Measurements from ENCODE around the gene FRMD5.
A peak's percentile ranks its signal among the peaks of the same experiment; 100 is the strongest.
"Not testable (repeated sequence)": the region's sequence is repeated elsewhere in the genome, so short reads cannot be mapped to it uniquely, and the experiment has no call there.

The FRMD5 gene
- total RNA-seq: 0 to 3.9 (median 0) reads per million in 17 experiments

DNA sequence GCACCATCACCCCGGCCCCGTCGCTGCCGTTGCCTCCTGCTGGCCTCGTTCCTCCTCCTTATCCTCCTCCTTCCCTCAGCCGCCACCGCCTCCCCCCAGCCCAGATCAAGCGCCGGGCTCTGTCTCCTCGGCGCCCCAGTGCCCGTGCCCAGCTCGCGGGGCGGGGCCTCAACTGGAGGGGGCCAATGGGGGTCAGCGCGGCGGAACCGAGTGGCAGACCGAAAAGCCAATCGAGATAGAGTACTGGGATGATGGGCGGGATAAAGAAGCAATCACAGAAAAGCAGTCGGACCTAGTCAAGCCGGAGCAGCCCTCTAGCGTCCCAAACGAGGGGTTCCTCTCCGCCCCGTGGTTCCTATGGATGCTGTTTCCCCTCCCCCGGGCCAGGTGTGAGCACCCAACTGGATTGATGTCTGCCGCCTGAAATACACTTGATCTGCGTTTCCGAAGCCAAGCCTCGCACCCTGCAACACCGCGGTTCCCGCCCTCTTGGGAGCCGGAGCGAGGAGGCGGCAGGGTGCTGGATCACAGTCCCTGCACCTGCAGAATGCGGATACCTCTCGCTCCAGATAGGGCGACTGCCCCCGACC, at the start of gene FRMD5:
Gene FRMD5, minus strand, starts transcription at position 121 of the 590 bp plus-strand sequence.
- peak; percentile 78 to 88 (median 86) for DNase-seq

DNA sequence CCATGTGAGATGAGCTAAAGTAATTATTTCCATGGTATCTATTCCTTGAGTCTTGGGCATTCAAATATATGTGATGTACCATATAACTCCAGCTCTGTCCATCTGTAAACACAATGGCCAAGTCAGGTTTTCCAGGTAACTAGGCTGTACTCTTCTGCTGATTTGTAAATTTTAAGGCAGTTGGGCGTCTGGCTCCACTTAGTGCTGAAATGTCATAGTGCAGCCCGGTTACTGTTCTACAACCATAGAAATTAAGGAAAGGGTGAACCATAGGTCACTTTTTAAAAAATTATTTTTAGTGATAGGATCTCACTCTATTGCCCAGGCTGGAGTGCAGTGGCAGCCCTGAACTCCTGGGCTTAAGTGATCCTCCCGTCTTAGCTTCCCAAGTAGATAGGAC, 48.8 kb upstream of the FRMD5 start:
- DNase-seq: no peak

DNA sequence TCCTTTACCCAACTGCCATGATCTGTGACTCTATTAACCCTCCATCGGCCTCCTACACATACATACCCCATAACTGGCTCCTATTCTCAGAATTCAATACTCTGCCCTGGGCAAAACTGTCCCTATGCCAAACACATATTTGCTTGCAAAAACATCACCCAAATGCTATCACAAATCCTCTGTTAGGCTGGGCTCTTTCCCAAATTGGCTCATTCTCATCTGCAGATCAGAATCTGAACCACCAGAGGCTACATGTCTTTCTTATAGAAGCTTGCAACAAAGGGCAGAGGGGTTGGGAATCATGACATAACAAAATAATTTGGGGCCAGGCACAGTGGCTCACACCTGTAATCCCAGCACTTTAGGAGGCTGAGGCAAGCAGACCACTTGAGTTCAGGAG, 48.1 kb upstream of the FRMD5 start:
- DNase-seq: no peak

DNA sequence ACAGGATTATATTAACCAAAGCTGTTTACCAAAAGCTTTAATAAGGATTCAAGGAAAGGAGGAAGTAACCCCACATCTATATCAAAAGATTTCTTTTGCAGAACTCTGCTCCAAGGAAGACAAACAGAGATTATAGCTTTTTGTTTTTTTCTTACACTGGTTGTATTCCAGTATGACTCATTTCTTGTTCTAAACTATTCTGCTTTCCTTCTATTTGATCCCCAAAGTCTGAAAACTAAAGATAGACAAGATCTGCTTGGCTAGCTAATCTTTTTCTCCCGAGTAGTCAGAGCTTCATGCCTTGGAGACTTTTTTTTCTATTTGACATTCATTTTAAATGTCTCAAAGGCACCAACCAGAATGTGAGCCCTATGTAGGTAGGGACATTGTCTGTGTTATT, 36.8 kb upstream of the FRMD5 start:
- DNase-seq: no peak

DNA sequence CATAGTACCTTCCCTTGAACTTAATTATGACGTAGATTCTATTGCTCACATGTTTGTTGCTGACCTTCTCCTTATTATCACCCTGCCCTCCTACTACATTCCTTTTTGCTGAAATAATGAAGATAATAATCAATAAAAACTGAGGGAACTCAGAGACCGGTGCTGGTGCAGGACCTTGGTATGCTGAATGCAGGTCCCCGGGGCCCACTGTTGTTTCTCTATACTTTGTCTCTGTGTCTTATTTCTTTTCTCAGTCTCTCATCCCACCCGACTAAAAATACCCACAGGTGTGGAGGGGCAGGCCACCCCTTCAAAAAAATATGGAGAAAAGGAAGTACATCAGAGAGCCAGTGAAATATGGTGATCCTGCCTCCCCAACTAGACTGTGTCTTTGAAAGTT, 34.2 kb upstream of the FRMD5 start:
- not testable (repeated sequence) for DNase-seq

DNA sequence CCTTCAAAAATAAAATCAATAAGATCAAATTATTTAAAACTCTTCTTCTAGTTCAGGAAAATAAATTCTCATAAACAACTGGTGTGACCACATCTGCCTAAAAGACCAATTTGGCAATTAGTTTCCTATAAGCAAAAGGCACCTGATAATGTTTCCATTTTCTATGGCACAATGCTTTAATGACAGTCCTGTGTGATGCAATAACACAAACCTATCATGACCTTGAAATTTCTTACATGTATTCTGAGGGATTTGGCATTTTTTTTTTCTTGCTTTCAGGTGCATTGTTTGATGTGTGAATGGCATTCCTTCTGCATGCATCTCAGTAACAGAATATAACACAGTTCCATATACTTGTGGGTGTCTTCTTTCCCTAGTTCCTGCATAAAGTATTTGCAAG, 32.5 kb upstream of the FRMD5 start:
- DNase-seq: no peak

DNA sequence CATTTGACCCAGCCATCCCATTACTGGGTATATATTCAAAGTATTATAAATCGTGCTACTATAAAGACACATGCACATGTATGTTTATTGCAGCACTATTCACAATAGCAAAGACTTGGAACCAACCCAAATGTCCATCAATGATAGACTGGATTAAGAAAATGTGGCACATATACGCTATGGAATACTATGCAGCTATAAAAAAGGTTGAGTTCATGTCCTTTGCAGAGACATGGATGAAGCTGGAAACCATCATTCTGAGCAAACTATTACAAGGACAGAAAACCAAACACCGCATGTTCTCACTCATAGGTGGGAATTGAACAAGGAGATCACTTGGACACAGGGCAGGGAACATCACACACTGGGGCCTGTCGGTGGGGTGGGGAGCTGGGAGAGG, 31.9 kb upstream of the FRMD5 start:
- DNase-seq: not testable (repeated sequence)

DNA sequence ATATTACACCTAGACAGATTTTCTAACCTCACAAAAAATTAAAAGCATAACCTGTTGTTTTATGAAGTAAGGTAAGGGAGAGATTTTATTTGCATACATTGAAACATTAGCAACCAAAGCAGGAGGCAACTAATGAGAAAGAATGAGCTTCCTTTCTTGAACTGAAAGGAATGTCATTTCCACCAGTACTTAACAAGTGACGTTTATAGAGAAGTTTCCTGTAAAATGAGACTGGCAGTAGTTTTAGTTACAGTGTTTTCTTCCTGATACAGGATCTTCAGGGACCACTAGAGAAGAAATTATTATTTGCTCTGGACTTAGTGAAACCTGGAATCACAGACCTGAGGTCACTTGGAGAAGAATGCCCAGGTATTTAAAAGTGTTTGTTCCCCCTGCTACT, 27.4 kb upstream of the FRMD5 start:
- peak in 1 of 4 experiments; percentile 2 for DNase-seq

DNA sequence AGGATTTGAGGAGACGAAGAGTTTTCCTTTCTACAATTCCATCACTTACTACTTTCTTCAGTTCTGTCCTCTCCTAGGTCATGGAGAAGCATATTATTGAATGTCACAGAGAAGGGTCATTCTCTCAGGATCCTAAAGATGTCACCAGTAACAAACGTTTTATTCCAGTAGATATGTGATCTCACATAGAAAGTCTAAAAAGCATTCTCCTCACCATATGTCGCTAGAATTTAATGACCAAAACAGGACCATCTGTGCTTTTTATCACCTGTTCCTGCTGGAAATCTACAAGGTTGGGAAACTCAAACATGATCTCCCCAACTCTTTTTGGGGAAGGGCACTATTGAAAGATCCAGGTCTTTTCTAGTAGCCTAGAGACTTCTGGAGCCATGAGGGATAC, 24.0 kb upstream of the FRMD5 start:
- no peak for DNase-seq

DNA sequence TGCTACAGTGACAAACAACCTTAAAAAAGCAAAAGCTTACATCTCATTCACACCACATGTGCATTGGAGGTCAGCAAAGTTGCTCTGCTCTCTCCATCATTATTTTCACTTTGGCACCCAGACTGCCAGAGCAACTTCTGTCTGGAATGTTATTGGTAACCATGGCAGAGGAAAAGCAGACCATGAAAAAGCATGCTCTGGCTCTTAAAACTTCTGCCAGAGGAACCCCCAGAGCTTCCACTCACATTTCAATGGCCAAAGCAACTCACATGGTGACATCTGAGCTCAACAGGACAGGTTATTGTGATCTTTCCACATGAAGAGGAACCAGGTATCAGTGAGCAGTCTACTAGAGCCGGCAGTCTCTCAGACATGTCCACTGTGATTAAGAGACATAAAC, 21.9 kb upstream of the FRMD5 start:
- DNase-seq: no peak

DNA sequence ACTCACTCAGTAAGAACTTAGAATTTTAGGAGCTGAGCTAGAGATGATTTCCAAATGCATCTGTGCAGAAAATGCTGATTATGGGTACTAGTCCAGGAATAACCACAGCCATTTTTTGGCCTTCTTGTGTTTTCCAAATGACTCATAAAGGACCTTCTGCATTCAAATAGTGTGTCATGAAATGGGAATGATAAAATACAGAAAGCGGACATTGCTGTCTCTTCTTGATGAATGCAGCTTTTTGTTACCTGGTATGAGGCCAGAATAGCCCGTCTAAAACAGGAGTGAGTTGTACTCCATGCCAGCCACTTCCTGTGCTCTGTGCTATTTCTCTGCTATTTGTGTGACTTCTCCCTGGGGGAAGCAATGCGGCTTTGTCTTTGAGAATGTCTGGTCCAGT, 20.5 kb upstream of the FRMD5 start:
- no peak for DNase-seq

DNA sequence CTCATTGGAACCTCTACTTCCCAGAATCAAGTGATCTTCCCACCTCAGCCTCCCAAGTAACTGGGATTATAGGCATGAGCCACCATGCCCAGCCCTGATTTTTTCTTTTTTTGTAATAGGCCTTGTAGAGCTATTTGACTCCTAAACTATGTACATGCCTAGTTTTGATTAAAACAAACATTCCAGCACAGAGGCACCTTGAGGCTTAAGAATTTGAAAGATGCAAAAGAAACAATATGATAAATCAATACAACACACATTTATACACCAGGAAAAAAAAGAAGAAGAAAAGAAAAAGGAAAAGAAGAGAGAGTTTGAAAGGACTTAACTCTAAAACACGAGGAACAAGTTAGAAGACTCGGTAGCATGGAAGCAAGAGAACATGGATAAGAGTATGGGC, 13.9 kb upstream of the FRMD5 start:
- no peak for DNase-seq

DNA sequence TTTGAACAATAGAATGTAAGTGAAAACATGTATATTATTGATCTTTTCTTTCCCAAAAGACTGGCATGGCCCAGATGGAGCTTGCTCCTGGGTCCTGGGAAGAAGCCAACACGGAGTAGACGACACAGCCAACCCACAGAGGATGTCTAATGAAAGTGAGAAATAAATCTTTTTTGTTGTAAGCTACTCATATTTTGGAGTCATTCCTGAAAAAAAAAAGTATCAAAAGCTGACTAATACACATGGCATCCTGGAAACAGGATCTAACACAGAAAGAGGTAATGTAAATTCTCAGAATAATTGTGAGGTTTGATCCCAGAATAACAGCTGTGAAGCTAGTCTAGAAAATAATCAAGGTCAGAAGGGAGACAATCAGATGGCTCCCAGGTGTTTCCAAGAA, 12.6 kb upstream of the FRMD5 start:
- DNase-seq: no peak

DNA sequence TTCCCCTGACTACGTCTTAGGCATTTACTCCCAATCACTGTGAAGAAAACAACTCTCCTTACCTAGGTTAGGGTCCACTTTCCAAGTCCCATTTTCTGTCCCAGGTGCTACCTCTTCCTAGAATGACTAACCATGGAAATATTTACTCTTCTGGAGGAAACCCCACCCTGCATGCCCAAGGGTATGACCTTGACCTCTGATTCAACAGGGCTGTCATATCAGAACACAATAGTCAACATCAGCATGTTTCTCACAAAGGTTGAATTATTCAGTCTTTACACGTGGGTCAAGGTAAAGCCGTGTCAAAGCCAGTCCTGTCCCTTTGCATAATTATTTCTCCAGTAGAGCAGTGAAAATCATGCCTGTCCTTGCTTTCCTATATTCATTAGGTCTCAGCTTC, 4.3 kb upstream of the FRMD5 start:
- no peak for DNase-seq

DNA sequence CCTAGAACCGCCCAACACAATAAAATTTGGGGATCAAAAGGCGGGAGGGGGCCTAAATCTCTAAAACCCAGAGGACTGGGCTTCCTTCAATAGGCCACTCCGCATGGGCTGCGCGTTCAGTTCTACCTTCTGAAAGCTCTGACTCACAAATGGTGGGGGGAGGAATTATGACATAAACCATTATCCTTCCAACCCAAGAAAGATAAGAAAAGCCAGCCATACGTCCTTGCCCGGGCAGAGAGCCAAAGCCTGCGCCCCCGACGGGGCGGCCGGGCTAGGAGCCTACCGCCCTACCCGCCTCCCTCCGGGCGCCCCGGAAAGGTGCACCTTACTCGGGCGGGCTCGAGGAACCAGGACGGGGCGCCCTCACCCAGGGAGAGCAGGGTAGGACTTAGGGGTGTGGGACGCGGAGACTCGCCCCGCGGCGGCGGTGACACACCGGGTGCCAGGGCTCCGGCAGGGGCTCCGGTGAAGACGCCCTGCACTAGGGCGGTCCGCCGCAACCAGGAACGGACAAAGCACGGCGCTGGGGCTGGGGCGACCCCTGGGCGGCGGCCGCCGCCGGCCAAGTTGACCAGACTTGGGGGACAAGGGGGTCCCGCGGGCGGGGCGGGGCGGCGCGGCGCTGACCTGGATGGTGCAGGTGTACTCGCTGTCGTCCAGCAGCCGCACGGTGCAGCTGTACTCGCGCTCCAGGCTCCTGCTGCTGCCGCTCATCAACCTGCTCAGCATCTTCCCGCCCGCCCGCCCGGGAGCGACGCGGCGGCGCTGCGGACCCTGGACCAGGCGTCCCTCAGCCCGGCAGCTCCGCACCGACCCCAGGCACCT, 534 bp downstream of the FRMD5 start:
- peak in 3 of 4 experiments; percentile 5 to 14 (median 5) for DNase-seq

DNA sequence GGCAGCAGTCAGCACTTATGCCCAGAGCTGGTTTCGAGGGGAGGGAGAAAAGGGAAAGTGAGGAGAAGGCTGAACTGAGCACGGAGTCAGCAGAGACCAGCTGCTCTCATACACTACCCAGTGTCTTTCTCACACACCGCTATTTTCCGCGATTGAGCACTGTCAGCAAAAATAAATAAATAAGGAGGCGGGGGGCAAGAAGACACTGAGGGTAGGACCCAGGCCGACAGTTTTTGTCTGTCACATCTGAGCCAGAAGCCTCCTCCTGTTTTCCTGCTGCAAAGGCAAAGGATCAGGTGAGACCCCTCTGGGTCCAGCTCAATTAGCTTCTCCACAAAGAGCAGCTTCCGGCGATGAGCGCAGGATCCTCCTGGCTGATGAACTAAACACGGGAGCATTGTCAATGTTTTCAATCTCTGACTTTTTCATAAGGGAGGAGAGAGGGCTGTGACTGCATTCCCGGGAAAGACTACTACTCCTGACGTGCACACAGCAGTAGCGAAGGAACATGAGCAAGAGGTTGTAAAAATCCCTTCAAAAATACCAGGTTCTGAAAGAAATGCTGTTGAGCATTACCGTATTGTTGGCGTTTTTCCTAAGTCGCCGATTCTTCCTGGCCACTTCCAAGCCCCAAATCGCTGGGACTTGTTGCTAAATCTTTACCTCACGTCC, 1.3 kb downstream of the FRMD5 start:
- DNase-seq: peak in 1 of 4 experiments; percentile 1

DNA sequence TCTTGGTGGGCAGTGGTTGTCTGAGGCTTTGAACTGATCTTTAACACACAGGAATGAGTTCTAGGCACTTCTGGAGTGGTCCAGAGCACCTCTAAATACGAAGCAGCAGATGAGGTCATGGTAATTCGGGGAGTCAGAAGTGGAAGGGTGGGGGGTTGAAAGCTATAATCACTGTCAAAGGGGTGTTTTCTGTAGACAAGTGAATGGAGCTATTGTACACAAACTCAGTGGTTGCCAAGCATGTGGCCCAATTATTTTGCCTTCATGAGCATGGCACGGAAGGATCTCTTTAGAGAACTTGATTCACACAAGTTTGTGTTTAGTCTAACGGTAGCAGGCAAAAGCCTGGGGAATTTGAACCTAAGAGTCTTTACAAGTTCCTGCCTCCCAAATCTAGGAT, 6.3 kb downstream of the FRMD5 start:
- no peak for DNase-seq

DNA sequence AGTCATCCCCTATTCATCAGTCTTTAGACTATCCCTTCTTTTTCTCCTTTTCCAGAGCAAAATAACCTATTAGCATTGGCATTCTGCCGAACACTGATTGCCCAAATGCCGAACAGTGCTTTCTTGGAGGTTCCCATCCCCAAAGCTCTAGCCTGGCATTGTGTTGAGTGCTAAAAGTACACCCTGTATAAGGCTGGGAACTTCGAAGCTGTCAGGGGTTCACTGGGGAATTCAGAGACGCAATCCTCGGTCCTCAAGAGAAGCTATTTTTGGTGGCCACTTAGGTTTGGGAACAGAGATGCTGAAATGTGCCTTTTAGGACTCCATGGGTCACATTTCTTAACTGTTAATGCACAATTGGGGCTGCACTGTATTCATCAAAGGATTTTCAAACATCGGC, 8.4 kb downstream of the FRMD5 start:
- no peak for DNase-seq

DNA sequence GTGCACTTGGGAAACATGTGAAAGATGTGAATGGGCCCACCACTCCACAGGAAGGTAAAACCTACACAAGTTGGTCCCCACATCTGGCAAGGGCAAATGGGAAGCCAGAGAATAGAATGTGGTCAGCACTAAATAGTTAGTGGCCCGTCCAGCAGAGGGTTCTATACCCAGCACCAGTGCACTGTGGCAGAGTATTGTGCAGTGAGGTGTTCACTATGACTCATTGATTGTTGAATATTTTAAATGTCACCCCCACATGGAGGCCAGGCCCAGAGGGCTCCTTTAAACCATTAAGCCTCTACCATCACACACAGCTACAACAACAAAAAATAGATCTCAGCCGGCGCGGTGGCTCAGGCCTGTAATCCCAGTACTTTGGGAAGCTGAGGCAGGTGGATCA, 11.7 kb downstream of the FRMD5 start:
- no peak for DNase-seq

DNA sequence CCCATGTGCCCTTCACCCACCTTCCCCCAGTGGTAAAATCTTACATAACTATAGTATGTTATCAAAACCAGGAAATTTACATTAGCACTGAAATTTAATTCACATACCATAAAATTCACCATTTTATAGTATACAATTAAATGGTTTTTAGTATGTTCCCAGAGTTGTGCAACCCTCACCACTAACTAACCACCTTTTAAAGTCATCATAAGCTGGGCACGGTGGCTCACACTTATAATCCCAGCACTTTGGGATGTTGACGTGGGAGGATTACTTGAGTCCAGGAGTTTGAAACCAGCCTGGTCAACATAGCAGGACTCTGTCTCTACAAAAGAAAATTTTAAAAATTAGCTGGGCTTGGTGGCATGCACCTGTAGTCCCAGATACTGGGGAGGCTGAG, 13.7 kb downstream of the FRMD5 start:
- DNase-seq: no peak

DNA sequence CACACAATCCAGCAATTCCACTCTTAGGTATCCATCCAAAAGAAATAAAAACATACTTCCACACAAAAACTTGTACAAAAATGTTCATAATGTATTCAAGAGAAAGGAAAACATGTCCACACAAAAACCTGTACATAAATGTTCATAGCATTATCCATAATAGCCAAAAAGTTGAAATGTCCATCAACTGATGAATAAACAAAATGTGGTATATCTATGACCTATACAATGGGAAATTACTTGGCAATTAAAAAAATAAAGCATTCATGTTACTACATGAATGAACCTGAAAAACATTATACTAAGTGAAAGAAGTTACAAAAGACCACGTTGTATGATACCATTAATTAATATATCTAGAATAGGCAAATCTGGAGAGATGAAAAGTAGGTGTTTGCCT, 17.9 kb downstream of the FRMD5 start:
- no peak for DNase-seq

DNA sequence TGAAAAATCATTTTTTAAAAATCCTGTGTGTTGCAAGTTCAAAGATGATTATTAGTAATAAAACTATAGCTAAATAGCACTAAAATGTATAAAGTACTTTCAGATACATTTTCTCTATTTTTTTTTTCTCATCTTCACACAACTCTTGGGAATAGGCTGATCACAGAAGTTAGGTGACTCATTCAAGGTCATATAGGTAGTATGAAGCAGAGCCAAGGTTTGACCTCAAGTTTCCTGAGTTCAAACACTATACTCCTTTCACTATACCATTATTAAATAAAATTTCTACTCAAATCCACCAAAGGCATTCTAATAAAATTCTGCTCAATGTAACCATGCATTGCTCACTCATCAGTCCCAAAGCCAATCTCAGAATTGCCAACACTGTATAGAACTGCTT, 21.3 kb downstream of the FRMD5 start:
- DNase-seq: no peak

DNA sequence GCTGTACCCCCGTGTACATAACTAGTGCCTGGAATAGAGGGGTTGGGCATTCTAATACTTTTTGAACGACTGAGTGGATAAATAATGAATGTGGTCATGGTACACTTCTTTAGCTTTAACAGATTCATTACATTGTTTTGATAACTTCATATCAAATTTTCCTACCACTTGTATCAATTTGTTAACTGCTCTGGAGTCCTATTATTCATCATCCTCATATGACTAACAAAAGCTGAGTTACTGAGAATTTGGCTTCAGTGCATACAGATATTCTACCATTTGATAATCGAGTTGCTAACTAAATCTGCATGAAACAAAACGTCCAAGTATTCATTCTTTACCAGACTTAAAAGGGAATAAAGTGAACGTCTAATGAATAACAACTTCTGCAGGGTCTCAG, 31.7 kb downstream of the FRMD5 start:
- no peak for DNase-seq

DNA sequence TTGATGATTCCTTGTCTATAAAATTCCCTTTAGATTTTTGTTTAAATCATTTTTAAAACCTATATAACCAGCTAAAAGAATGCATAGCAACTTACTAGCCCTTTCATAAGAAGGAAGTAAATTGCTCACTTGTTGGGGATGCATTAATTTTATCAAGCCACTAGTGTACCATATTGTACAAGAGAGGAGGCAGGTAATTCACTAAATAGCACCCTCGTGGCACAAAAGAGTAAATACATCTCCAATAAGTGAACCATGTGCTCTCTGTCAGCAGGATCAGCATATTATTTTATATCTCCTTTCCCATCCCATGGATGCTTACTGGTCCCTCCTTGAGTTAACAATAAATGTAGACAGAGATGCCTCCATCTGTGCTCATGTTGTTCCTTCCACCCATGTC, 34.3 kb downstream of the FRMD5 start:
- DNase-seq: no peak
